HepG2 (cell line): ENCODE results near the gene CRYZL1. TPM values are rescaled to one million over a fixed set of nuclear protein-coding genes. Genes with fewer than 3 reads are reported as not detected.

ENCODE experiments used
- ASH2L ChIP-seq: fragments of 300-600, 200-600 bp; sonication (generic); IDR thresholded peaks from 2 replicates; pipeline ENCODE4 v1.7.0; 2017; ENCODE audit warnings: low read depth, mild to moderate bottlenecking, moderate library complexity, mixed read lengths, low read length; ENCODE audit not compliant: insufficient read length
- ATF3 ChIP-seq: sonication (generic); formaldehyde crosslinking; IDR thresholded peaks from 2 replicates; pipeline ENCODE4 v1.4.0; 2020; ENCODE audit warnings: missing genetic modification reagents
- BRF2 ChIP-seq: sonication (generic); formaldehyde crosslinking; IDR thresholded peaks from 2 replicates; pipeline ENCODE4 v1.8.1; 2022; ENCODE audit warnings: mild to moderate bottlenecking, missing genetic modification reagents
- CBX1 ChIP-seq: IDR thresholded peaks from one replicate; pipeline ENCODE4 v1.6.1; 2016; ENCODE audit warnings: antibody characterized with exemption, low read depth
- HDAC1 ChIP-seq: sonication (generic); formaldehyde crosslinking; IDR thresholded peaks from 2 replicates; pipeline ENCODE4 v1.5.1; 2020; ENCODE audit warnings: mild to moderate bottlenecking, missing genetic modification reagents
- HNRNPK ChIP-seq: fragments of 200-400 bp; formaldehyde crosslinking; IDR thresholded peaks from 2 replicates; pipeline ENCODE4 v1.6.1; 2018; ENCODE audit warnings: low read length, low read depth, moderate library complexity, mild to moderate bottlenecking; ENCODE audit not compliant: poor library complexity, severe bottlenecking
- IKZF5 ChIP-seq: IDR thresholded peaks from 2 replicates; pipeline ENCODE4 v1.6.1; 2018; ENCODE audit warnings: missing genetic modification reagents, mild to moderate bottlenecking, missing compliant biosample characterization
- KLF11 ChIP-seq: IDR thresholded peaks from 2 replicates; pipeline ENCODE4 v1.6.1; 2016; ENCODE audit warnings: missing compliant biosample characterization
- MED1 ChIP-seq: sonication (generic); formaldehyde crosslinking; IDR thresholded peaks from 2 replicates; pipeline ENCODE4 v1.4.0; 2020; ENCODE audit warnings: missing genetic modification reagents
- MLLT10 ChIP-seq: sonication (generic); formaldehyde crosslinking; IDR thresholded peaks from 2 replicates; pipeline ENCODE4 v1.4.0; 2020; ENCODE audit warnings: missing genetic modification reagents
- MTERF4 ChIP-seq: sonication (generic); formaldehyde crosslinking; IDR thresholded peaks from 2 replicates; pipeline ENCODE4 v1.8.0; 2023; ENCODE audit warnings: mild to moderate bottlenecking, missing genetic modification reagents
- NONO ChIP-seq, 2 experiments: fragments of 450-650 bp in 1 of 2; sonication (generic) in 1 of 2; formaldehyde crosslinking in 1 of 2; IDR thresholded peaks in 1 of 2; conservative IDR thresholded peaks in 1 of 2; 2 replicates each; pipeline versions ENCODE4 v1.6.1 to v1.8.0; 2017 to 2022; ENCODE audit warnings: mild to moderate bottlenecking in 1 of 2, missing genetic modification reagents in 1 of 2, moderate library complexity in 1 of 2
- PHF21A ChIP-seq: sonication (generic); formaldehyde crosslinking; IDR thresholded peaks from 2 replicates; pipeline ENCODE4 v1.5.0; 2020; ENCODE audit warnings: mild to moderate bottlenecking, missing genetic modification reagents
- PLSCR1 ChIP-seq: sonication (generic); formaldehyde crosslinking; IDR thresholded peaks from 2 replicates; pipeline ENCODE4 v1.5.0; 2020; ENCODE audit warnings: missing genetic modification reagents, mild to moderate bottlenecking, borderline replicate concordance
- RXRB ChIP-seq: IDR thresholded peaks from 2 replicates; pipeline ENCODE4 v1.6.1; 2016; ENCODE audit warnings: borderline replicate concordance, missing genetic modification reagents, missing compliant biosample characterization
- SRY ChIP-seq: sonication (generic); formaldehyde crosslinking; IDR thresholded peaks from 2 replicates; pipeline ENCODE4 v1.8.0; 2022; ENCODE audit warnings: mild to moderate bottlenecking, missing genetic modification reagents
- TFAP4 ChIP-seq: sonication (generic); IDR thresholded peaks from 2 replicates; pipeline ENCODE4 v1.6.1; 2016; ENCODE audit warnings: low read depth, borderline replicate concordance
- ZNF574 ChIP-seq: sonication (generic); formaldehyde crosslinking; IDR thresholded peaks from 2 replicates; pipeline ENCODE4 v1.4.0; 2020; ENCODE audit warnings: missing genetic modification reagents
- ZNF777 ChIP-seq: sonication (generic); formaldehyde crosslinking; IDR thresholded peaks from 2 replicates; pipeline ENCODE4 v1.4.0; 2020; ENCODE audit warnings: missing genetic modification reagents
- ZSCAN29 ChIP-seq: sonication (generic); formaldehyde crosslinking; conservative IDR thresholded peaks from 2 replicates; pipeline ENCODE4 v1.4.0; 2020; ENCODE audit warnings: mild to moderate bottlenecking, missing genetic modification reagents
- polyA plus RNA-seq, 8 experiments: library from polyadenylated mRNA; depleted of rRNA in 3 of 8; stranded (reverse) in 7 of 8; unstranded in 1 of 8; fragments of >200 nt; fragmentation: Illumina TruSeq in 4 of 8; extraction: Trizol in 4 of 8; gene quantifications; 2 replicates each; pipeline versions ENCODE4 v1.2.1 to v1.2.3, GENCODE V29; 2011 to 2016; ENCODE audit warnings: low read depth in 4 of 8, missing spikeins in 1 of 8, mixed read lengths in 1 of 8; ENCODE audit not compliant: insufficient read depth in 1 of 8
- total RNA-seq, 5 experiments: library from RNA; depleted of rRNA; stranded (reverse); fragments of >200 nt; fragmentation: Illumina TruSeq; extraction: Trizol; gene quantifications; 2 replicates each; pipeline ENCODE4 v1.2.3, GENCODE V29; 2016; ENCODE audit warnings: low read depth in 1 of 5

CRYZL1 gene
- total and polyA plus RNA-seq, 2 of the 13 experiments (the other 11 are each of a cell fraction or from before 2014, with no cell fraction given), result 20.3 to 27.7 TPM

- TF ChIP-seq RXRB (peak; percentile 86), PHF21A (CRISPR knock-in tag) (peak; percentile 70), HNRNPK (no peak), ZNF574 (peak; percentile 77), PLSCR1 (CRISPR knock-in tag) (no peak; the same call in 1 of the 2 replicates), ATF3 (no peak), HDAC1 (CRISPR knock-in tag) (no peak), ZSCAN29 (CRISPR knock-in tag) (no peak; the same call in 1 of the 2 replicates), TFAP4 (peak; percentile 30; the same call in 1 of the 2 replicates), CBX1 (peak; percentile 27), IKZF5 (CRISPR knock-in tag) (peak; percentile 65; the same call in 1 of the 2 replicates), NONO (IDR thresholded peaks at IDR 0.05) (no peak), NONO (CRISPR knock-in tag; conservative IDR thresholded peaks at IDR 0.05) (peak; percentile 80), KLF11 (peak; percentile 40; the same call in 1 of the 2 replicates), BRF2 (CRISPR knock-in tag) (0 out of 2 replicates have a peak, but pooled peaks have one; percentile 42), MED1 (CRISPR knock-in tag) (peak; percentile 86), MLLT10 (CRISPR knock-in tag) (no peak), ZNF777 (CRISPR knock-in tag) (peak; percentile 81; the same call in 1 of the 2 replicates), MTERF4 (CRISPR knock-in tag) (no peak; the same call in none of the 2 replicates), SRY (peak; percentile 80; the same call in 1 of the 2 replicates), ASH2L (peak; percentile 70)
Observed at GRCh38 chr21:33588485-33589335, 52.8 kb downstream of the CRYZL1 start, which contains the start of gene DONSON (continued).
